Measurements from ENCODE around the gene EEFSEC.

Gene EEFSEC

DNA sequence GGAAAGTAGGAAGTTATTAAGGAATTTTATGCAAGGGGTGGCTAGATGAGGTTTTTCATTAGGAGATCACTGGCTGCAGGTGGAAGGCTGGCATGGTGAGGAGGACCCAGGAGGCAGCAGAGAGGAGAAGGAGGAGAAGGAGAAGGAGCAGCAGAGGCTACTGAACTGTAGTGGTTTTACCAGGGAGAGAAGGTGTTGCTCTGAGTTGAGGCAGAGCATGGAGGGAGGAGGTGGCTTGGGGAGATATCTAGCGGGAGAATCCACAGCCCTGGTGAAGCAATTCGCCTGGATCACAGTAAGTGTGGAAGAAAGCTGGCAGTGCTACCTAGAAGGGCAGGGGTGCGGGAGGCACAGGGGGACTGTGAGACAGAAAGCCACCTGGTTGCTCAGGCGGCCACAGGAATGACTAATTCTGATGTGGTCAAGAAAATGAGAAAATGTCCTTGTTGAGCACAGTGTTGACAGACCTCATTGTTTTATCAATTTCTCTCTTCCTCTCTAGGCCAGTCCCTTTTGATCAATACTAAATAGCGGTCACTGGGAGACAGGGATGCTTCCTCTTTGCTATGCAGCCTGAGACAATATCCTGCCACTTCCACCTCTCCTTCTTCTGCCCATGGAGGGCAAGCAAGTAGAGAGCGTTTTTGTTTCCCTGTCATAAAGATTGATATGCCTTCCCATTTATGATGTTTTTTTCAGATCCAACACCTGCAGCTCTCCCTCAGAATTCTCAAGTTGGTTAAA is 94.6 kb downstream of the EEFSEC start:
- DNase-seq, result no peak

DNA sequence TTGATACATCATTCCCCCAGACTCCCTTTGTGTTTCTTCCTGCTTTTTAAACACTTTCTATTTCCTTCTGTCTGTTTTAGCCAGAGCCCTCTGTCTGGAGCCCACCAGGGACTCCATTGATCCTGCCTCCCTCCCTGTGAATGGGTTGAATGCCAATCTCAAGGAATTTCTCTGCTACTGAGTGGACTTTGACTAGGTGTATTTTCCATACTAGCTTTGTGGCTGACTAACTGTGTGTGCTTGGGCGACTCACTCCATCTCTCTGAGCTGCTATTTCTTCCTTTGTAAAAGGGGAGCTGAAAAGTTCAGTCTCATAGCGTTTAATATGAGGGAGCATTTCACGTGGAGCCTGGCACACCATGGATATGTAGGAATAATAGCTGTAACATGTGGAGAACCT is 98.8 kb downstream of the EEFSEC start:
- DNase-seq, result no peak

GRCh38 chr3:128253150-128253549 is 99.9 kb downstream of the EEFSEC start:
- DNase-seq, result no peak

DNA sequence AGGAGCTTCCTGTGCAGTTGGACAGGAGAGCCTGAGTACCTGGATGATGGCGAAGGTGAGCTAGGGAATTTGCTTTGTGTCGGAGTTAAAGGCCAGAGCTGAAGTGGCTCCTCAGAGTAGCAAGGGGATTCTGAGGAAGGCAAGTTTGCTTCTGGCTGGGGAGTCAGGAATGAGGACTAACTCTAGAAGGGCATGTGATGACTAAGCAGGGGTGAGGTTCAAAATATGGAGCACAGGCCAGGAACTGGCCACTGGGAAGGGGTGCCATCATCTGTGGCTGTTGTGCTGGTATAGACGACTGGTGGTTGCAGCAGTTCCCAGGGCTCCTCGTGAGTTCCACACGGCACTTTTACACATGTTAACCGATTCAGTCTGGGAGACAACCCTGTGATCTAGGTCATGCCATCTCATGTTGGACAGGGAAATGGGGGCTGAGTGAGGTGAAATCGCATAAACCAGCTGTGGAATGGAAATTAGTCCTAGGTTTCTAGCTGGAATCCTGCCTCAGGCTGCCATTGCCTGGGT is 100.8 kb downstream of the EEFSEC start:
- no peak for DNase-seq

DNA sequence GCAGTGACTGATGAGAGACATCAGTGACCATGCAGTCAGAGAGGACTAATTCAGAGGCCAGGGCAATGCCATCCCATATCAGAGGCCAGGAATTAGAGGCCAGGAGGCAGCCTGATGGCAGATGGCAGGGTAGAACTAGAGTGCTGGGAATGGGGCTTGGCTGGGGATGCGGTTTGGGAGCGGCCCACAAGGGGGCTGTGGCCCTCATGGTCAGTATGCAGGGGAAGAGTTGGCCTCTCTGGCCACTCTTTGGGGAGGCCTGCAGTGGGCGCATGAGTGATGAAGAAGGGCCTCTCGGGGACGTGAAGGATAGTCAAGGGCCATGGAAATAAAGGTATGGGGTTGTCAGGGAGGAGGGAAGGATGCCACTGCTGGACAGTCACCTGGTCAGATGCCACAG is 101.7 kb downstream of the EEFSEC start:
- DNase-seq, result no peak

GRCh38 chr3:128256131-128256530 is 102.8 kb downstream of the EEFSEC start:
- no peak for DNase-seq

GRCh38 chr3:128257632-128258031 is 104.4 kb downstream of the EEFSEC start:
- DNase-seq, result no peak

- DNase-seq, result no peak
These were observed 107.0 kb downstream of the EEFSEC start for GRCh38 chr3:128260275-128260674.

DNA sequence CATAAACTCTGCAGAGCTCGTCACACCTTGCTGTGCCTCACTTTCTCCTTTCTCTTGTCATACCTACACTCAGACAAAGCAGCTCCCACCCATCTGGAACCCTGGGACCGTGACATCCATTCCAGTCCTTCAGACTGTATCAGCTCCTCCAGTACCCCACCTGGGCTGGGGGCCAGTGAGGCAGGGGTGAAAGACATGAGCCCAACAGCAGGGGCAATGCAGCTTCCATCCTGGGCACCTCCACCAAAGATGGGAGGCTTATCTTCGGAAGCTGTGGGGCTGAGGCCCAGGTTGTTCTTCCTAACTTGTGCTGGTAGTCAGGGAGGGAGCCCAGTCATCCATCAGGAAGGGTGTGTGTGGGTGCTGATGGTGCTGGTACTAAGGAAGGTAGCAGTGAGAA is 109.2 kb downstream of the EEFSEC start:
- DNase-seq, result no peak

- DNase-seq, result no peak
These were observed 109.8 kb downstream of the EEFSEC start for GRCh38 chr3:128263118-128263517.

GRCh38 chr3:128263946-128264345 is 110.7 kb downstream of the EEFSEC start:
- DNase-seq, result no peak

DNA sequence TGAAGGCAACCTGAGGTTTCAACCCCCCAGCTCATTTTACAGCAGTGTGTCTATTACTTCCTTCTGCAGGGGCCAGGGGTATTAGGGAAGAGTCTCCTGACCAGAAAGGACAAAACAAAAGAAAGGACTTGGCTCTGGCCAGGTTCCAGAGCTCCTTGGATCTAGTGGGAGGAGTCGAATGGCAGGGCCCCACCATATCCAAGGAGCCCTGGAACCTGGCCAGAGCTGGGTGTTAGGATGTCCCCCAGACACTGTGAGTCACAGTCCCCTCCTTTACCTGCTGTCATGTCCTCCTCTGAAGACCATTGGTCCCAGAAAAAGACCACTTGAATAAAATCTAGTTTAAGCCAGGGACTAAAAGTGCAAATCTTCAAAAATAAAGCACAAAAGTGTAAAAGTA is 113.2 kb downstream of the EEFSEC start:
- no peak for DNase-seq

GRCh38 chr3:128267541-128267940 is 114.3 kb downstream of the EEFSEC start:
- DNase-seq, result no peak

DNA sequence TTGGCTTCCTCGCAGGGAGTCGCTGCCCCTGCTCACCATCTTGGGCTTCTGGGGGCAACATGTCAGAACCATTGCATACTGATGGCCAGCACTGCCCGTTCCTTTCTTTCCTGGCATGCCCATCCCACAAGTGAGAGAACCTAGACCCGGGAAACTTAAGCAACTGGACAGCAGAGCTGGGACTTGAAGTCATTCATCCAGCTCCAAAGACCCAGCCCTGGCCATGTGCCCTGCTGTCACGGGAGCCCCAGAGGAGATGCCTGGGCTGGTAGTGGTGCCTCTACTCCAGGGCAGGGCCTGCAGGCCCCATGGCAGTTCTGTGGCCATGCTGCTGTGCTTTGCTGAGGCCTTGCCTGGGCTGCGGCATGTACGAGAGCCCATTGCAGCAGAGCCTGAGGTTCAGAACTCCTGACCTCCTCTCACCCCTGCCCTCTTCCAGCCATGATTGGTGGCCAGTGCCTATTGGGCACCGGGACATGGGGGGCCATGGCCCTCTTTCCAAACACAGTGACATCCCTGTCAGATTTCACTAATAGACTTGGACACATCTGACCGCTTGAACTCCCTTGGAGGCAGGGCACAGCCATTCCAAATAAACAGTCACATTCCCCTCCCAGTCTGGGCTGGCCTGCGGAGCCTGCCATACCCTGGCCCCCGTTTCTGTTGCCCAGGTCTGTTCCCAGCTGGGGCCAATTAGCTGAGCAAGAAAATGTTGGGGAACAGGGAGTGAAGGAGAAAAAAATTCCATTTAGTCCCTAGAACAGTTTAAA is 115.9 kb downstream of the EEFSEC start:
- DNase-seq, result no peak

- no peak for DNase-seq
These were observed 116.5 kb downstream of the EEFSEC start for GRCh38 chr3:128269796-128270195.

DNA sequence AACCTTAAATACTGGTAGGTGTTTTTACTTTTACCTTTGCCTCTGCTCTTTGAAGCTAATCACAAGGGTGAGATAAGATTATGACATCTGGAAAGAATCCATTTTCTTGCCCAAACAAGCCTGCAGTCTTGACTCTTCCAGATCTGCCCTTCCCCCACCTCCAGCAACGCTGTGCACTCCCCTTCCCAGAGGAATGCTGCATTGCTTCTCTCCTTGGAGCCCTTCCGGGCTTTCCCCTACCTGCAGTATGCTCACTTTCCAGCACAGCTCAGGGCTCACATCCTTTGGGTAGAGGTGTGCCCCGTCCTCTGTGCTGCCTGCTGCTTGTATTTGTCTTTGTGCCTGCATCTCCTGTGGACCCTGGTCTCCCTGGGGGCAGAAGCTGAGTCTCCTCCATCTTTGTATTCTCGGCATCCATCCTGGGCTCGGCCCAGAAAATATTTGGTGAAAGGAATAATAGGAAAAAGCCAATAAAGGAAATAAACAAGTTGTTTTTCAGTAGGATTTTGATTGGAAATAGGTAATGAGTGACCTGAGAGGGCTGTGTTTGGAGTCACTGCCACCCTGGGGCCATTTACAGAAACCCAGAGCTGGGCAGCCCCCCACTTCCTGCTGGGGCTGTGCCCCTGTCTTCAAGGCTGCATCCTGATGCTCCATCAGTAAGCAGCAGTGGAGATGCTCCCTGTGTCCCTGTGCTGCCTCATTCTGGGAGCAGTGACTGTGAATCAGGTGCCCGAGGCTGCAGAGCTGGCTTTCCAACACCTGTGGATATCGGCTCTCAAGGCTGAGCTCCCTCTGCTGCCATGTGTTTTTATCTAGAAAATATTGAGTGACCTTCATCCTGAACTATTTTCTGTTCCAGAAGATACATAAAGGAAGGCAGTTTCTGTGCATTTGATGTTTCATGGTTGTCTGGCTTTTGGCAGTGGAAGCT is 117.5 kb downstream of the EEFSEC start:
- no peak for DNase-seq

DNA sequence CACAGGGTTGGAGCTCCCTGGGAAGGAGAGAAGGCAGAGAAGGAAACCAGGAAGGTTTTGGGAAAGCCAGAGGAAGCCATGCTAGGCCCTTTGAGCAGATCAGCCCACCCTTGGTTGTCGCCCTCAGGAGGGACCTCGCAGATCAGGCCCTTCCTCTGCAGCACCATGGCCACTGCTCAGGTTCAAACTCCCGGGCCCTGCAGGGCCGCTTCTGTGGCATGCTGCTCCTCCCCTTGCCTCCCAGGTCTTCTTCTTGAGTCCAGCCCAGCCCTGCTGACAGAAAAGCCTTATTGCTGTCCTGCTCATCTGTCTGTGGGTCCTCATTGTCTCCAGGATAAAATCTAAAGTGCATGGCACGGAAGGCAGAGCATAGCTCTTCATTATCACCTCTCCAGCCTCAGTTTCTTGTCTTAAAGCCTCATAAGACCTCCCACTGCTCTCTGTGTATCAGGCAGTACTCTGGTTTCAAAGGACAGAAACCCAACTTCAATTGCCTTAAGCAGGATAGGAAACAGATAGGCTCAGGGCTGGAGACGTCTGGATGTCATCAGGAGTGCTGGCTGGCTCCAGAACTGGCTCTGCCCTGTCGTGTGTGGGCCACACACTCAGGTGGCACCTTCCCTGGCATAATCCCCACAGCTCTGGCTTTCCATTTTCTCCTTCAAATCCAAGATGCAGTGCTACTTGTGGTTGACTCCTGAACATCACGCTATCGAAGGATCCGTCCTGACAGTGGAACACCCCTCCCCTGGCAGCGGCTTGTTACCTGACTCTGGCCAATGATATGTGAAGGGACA is 118.5 kb downstream of the EEFSEC start:
- DNase-seq, result no peak

DNA sequence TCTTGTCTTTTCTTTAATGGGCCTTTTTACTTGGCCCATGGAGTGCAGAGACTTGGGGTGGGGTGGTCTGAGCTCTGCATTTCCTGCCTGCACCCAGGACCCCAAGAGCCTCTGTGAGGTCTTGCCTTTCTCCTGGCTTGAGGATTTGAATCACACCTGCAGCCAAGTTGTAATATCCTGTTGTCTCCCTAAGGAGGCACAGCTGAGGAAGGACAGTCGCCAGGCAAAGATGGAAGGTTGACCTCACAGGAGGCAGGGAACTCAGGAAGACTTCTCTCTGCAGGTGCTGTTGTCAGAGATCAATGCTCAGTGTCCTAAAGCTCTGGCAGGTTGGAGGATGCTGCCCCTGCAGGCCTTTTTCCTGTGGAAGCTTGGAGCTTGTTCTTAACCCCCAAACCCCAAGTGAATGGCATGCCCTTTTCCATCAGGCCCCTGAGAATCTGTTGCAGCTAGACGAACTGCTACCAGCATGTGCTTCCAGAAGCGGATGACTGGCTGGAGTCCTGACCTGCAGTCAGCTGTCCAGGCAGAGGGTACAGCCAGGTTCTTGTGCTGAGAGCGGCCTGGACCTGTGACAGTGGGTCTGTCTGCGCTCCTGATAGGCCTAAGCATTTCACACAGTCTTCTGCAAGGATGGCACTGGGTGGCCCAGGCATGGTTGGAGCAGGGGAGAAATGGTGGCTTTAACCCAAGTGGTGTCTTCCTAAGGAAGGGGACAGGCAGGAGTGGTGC is 120.0 kb downstream of the EEFSEC start:
- DNase-seq, result no peak

DNA sequence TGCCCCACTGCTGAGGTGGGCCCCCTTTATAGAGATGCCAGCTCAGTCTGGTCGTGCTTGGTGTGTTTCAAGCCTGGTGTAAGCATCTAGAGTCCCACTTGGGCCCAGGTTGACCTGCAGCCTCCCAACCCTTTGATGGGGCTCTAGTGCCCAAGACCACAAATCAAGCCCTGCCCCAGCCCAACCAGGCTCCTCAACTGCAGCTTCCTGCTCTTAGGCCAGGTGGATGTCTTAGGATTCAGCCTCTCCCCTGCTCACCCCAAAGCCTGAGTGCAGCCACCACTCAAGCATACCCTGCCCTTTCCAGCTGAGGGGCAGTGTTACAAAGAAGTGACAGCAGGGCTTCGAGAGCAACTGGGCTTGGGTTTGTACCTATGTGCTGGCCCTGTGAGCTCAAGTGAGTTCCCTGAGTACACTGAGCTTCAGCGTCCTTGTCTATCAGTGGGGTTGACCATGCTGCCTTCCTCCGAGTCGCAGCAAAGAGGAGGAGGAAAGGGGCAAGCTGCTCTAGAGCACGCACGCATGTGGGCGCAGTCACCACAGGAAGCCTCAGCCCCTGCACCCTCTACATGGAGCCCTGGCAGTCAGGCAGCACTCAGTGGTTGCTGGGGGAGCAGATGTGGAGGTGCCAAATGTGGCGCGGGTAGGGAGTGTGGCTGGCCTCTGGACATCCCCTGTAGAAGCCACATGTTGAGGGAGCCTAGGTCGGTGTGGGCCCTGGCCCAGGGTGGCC is 120.7 kb downstream of the EEFSEC start:
- no peak for DNase-seq

GRCh38 chr3:128274837-128275236 is 121.6 kb downstream of the EEFSEC start:
- no peak for DNase-seq

All from OCI-M1 (cell line).